GM12878 (cell line): ENCODE results near the gene KREMEN2. TPM values are rescaled to one million over a fixed set of nuclear protein-coding genes. Genes with fewer than 3 reads are reported as not detected.

ENCODE experiments used
- DPF2 ChIP-seq: fragments of 450-650 bp; IDR thresholded peaks from 2 replicates; pipeline ENCODE4 v1.6.1; 2017; ENCODE audit warnings: mild to moderate bottlenecking
- EGR1 ChIP-seq, 2 experiments: IDR thresholded peaks; 1 replicate in 1 of 2; 2 replicates in 1 of 2; pipeline ENCODE4 v1.6.1; 2011 to 2012; ENCODE audit warnings: low read depth in 2 of 2, low read length in 2 of 2, borderline replicate concordance in 1 of 2, mild to moderate bottlenecking in 1 of 2, moderate library complexity in 1 of 2
- GATAD2B ChIP-seq: fragments of 450-650 bp; conservative IDR thresholded peaks from 2 replicates; pipeline ENCODE4 v1.6.1; 2017; ENCODE audit warnings: low read depth, mild to moderate bottlenecking, moderate library complexity
- HCFC1 ChIP-seq: fragments of 150-350 bp; IDR thresholded peaks from 2 replicates; pipeline ENCODE4 v1.6.1; 2014; ENCODE audit warnings: low read length
- HDAC6 ChIP-seq: fragments of 200-600 bp; sonication (generic); IDR thresholded peaks from one replicate; pipeline ENCODE4 v1.8.0; 2017; ENCODE audit warnings: antibody characterized with exemption; ENCODE audit not compliant: unreplicated experiment
- JUND ChIP-seq: IDR thresholded peaks from 2 replicates; pipeline ENCODE4 v1.6.1; 2012; ENCODE audit warnings: low read depth, mild to moderate bottlenecking, low read length, improper control_type of control experiment, moderate library complexity
- KDM1A ChIP-seq: fragments of 200-600 bp; sonication (generic); IDR thresholded peaks from 2 replicates; pipeline ENCODE4 v1.6.1; 2016; ENCODE audit warnings: borderline replicate concordance
- RAD51 ChIP-seq: fragments of 450-650 bp; IDR thresholded peaks from 2 replicates; pipeline ENCODE4 v1.6.1; 2016; ENCODE audit warnings: moderate library complexity, mild to moderate bottlenecking, inconsistent platforms
- RELA ChIP-seq: fragments of 450-650 bp; IDR thresholded peaks from 2 replicates; pipeline ENCODE4 v1.8.0; 2014; ENCODE audit warnings: borderline replicate concordance; ENCODE audit not compliant: partially characterized antibody
- RFX5 ChIP-seq: IDR thresholded peaks from 2 replicates; pipeline ENCODE4 v1.6.1; 2011; ENCODE audit warnings: low read depth, low read length, improper control_type of control experiment
- SIX5 ChIP-seq: IDR thresholded peaks from 2 replicates; pipeline ENCODE4 v1.6.1; 2011; ENCODE audit warnings: mild to moderate bottlenecking, low read depth, low read length, moderate library complexity; ENCODE audit not compliant: severe bottlenecking
- SMAD5 ChIP-seq: IDR thresholded peaks from 2 replicates; pipeline ENCODE4 v1.6.1; 2016; ENCODE audit warnings: antibody characterized with exemption, low read depth
- SMC3 ChIP-seq: IDR thresholded peaks from 2 replicates; pipeline ENCODE4 v1.6.1; 2011; ENCODE audit warnings: low read length, improper control_type of control experiment, borderline replicate concordance
- SUZ12 ChIP-seq: fragments of 200-600 bp; sonication (generic); IDR thresholded peaks from one replicate; pipeline ENCODE4 v1.6.1; 2018; ENCODE audit warnings: antibody characterized with exemption, mild to moderate bottlenecking; ENCODE audit not compliant: unreplicated experiment
- TARDBP ChIP-seq: IDR thresholded peaks from 2 replicates; pipeline ENCODE4 v1.6.1; 2016; ENCODE audit warnings: borderline replicate concordance
- TCF12 ChIP-seq: IDR thresholded peaks from 2 replicates; pipeline ENCODE4 v1.6.1; 2011; ENCODE audit warnings: low read depth, mild to moderate bottlenecking, low read length
- TCF3 ChIP-seq: IDR thresholded peaks from 2 replicates; pipeline ENCODE4 v1.6.1; 2012; ENCODE audit warnings: low read depth, mild to moderate bottlenecking, low read length, borderline replicate concordance; ENCODE audit not compliant: insufficient read depth
- ZSCAN29 ChIP-seq: fragments of 450-650 bp; IDR thresholded peaks from 2 replicates; pipeline ENCODE4 v1.6.1; 2017; ENCODE audit warnings: mild to moderate bottlenecking, moderate library complexity
- polyA plus RNA-seq, 11 experiments: library from polyadenylated mRNA; depleted of rRNA in 4 of 11; unstranded in 6 of 11; stranded (reverse) in 5 of 11; fragments of >200 nt; fragmentation: Nextera tagmentation in 4 of 11; fragmentation: Illumina TruSeq in 1 of 11; extraction: Ambion mirVana in 4 of 11; extraction: Trizol in 1 of 11; gene quantifications; 1 replicate in 1 of 11; 2 replicates in 10 of 11; pipeline versions ENCODE4 v1.2.1 to v1.2.3, GENCODE V29; 2011 to 2016; ENCODE audit warnings: inconsistent platforms in 2 of 11, missing spikeins in 2 of 11, low read depth in 1 of 11
- total RNA-seq, 4 experiments: library from RNA; depleted of rRNA in 3 of 4; stranded (reverse); fragments of >200 nt in 3 of 4; fragmentation: Illumina TruSeq in 1 of 4; extraction: Trizol in 1 of 4; gene quantifications; 2 replicates each; pipeline versions ENCODE4 v1.2.1 to v1.2.3, GENCODE V29; 2013 to 2021
- TF ChIP-seq, protein P1 (sequence below): IDR thresholded peaks from 2 replicates; pipeline ENCODE4 v1.6.1; 2011; ENCODE audit warnings: borderline replicate concordance, low read depth, mild to moderate bottlenecking, moderate library complexity, low read length; ENCODE audit not compliant: insufficient read depth, poor library complexity, severe bottlenecking
- TF ChIP-seq, protein P2 (sequence below): fragments of 450-650 bp; IDR thresholded peaks from 2 replicates; pipeline ENCODE4 v1.6.1; 2014; ENCODE audit warnings: mild to moderate bottlenecking
- TF ChIP-seq, protein P3 (sequence below): IDR thresholded peaks from 2 replicates; pipeline ENCODE4 v1.6.1; 2011; ENCODE audit warnings: mild to moderate bottlenecking, low read depth, low read length, moderate library complexity; ENCODE audit not compliant: insufficient replicate concordance
- TF ChIP-seq, protein P4 (sequence below): fragments of 450-650 bp; IDR thresholded peaks from 2 replicates; pipeline ENCODE4 v1.6.1; 2016; ENCODE audit warnings: mild to moderate bottlenecking, moderate library complexity, borderline replicate concordance

Gene KREMEN2
- total and polyA plus RNA-seq, 10 of the 15 experiments (the other 5 are each of a cell fraction or from before 2014, with no cell fraction given) = 0.06 to 3.7 (median 0.83) TPM; not detected in 2

DNA sequence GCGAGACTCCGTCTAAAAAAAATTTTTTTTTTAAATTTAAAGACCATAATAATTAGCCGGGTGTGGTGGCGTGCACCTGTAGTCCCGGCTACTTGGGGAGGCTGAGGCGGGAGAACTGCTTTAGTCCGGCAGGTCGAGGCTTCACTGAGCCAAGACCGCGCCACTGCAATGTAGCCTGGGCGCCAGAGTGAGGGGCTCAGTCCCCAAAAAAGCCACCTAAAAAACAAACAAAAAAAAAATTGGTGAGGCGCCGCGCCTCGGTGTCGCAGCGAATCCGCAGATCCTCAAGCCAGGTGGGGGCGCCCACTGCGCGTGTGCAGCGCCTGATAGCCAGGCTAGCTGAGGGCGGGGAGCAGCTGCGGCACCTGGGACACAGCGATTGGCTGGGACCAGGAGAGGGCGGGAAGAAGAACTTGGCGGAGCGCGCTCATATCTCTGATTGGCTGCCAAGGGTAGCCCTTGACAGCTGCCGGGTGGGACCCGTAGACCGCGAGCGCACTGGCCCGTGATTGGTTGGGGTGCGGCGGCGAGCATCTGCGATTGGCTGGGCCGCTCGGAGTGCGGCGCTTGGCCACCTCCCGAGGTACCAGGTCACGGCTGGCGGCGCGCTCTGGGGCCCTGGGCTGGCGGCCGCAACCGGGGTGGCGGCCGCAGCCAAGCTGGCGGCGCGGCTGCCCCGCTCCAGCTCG is 39.7 kb downstream of the KREMEN2 start (continued):
- TF ChIP-seq, protein P1, sequence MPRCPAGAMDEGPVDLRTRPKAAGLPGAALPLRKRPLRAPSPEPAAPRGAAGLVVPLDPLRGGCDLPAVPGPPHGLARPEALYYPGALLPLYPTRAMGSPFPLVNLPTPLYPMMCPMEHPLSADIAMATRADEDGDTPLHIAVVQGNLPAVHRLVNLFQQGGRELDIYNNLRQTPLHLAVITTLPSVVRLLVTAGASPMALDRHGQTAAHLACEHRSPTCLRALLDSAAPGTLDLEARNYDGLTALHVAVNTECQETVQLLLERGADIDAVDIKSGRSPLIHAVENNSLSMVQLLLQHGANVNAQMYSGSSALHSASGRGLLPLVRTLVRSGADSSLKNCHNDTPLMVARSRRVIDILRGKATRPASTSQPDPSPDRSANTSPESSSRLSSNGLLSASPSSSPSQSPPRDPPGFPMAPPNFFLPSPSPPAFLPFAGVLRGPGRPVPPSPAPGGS = no peak
- TF ChIP-seq RELA = peak; percentile 14
- TF ChIP-seq, protein P2, sequence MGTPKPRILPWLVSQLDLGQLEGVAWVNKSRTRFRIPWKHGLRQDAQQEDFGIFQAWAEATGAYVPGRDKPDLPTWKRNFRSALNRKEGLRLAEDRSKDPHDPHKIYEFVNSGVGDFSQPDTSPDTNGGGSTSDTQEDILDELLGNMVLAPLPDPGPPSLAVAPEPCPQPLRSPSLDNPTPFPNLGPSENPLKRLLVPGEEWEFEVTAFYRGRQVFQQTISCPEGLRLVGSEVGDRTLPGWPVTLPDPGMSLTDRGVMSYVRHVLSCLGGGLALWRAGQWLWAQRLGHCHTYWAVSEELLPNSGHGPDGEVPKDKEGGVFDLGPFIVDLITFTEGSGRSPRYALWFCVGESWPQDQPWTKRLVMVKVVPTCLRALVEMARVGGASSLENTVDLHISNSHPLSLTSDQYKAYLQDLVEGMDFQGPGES = peak; percentile 96
- TF ChIP-seq, protein P3, sequence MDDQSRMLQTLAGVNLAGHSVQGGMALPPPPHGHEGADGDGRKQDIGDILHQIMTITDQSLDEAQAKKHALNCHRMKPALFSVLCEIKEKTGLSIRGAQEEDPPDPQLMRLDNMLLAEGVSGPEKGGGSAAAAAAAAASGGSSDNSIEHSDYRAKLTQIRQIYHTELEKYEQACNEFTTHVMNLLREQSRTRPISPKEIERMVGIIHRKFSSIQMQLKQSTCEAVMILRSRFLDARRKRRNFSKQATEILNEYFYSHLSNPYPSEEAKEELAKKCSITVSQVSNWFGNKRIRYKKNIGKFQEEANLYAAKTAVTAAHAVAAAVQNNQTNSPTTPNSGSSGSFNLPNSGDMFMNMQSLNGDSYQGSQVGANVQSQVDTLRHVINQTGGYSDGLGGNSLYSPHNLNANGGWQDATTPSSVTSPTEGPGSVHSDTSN = peak; percentile 92
- TF ChIP-seq ZSCAN29 = no peak
- peak; percentile 72 for TF ChIP-seq DPF2
- TF ChIP-seq SUZ12 = no peak
- TF ChIP-seq EGR1 (IDR thresholded peaks at IDR 0.05; ENCODE audit: borderline replicate concordance in 1 of 2, low read depth in 2 of 2, low read length in 2 of 2) = no peak
- no peak for TF ChIP-seq RAD51
- TF ChIP-seq HDAC6 = no peak
- peak; percentile 75; the same call in 1 of the 2 replicates for TF ChIP-seq TCF12
- peak; percentile 57 for TF ChIP-seq SMC3
- no peak; the same call in 1 of the 2 replicates for TF ChIP-seq JUND
- peak; percentile 70; the same call in 1 of the 2 replicates for TF ChIP-seq TCF3
- no peak for TF ChIP-seq KDM1A
- TF ChIP-seq SMAD5 = no peak
- TF ChIP-seq GATAD2B = no peak
- TF ChIP-seq RFX5 = peak; percentile 77
- TF ChIP-seq, protein P4, sequence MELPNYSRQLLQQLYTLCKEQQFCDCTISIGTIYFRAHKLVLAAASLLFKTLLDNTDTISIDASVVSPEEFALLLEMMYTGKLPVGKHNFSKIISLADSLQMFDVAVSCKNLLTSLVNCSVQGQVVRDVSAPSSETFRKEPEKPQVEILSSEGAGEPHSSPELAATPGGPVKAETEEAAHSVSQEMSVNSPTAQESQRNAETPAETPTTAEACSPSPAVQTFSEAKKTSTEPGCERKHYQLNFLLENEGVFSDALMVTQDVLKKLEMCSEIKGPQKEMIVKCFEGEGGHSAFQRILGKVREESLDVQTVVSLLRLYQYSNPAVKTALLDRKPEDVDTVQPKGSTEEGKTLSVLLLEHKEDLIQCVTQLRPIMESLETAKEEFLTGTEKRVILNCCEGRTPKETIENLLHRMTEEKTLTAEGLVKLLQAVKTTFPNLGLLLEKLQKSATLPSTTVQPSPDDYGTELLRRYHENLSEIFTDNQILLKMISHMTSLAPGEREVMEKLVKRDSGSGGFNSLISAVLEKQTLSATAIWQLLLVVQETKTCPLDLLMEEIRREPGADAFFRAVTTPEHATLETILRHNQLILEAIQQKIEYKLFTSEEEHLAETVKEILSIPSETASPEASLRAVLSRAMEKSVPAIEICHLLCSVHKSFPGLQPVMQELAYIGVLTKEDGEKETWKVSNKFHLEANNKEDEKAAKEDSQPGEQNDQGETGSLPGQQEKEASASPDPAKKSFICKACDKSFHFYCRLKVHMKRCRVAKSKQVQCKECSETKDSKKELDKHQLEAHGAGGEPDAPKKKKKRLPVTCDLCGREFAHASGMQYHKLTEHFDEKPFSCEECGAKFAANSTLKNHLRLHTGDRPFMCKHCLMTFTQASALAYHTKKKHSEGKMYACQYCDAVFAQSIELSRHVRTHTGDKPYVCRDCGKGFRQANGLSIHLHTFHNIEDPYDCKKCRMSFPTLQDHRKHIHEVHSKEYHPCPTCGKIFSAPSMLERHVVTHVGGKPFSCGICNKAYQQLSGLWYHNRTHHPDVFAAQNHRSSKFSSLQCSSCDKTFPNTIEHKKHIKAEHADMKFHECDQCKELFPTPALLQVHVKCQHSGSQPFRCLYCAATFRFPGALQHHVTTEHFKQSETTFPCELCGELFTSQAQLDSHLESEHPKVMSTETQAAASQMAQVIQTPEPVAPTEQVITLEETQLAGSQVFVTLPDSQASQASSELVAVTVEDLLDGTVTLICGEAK = no peak; the same call in 1 of the 2 replicates
- no peak for TF ChIP-seq SIX5
- 0 out of 2 replicates have a peak, but pooled peaks have one; percentile 23 for TF ChIP-seq HCFC1
- no peak for TF ChIP-seq TARDBP
